H9 (cell line): ENCODE data around the gene FAM228A. TPM values are rescaled to one million over a fixed set of nuclear protein-coding genes. Genes with fewer than 3 reads are reported as not detected.

Source experiments
- DNase-seq: peaks from one replicate; pipeline ENCODE4 v3.0.0-alpha.2; 2017
- H2AFZ ChIP-seq: one replicate; pipeline ENCODE4 v1.6.1; 2013; ENCODE audit warnings: mild to moderate bottlenecking, low read length, control low read depth, moderate library complexity
- H2AK5ac ChIP-seq: 2 replicates; pipeline ENCODE4 v1.6.1; 2013; ENCODE audit warnings: low read length, control low read depth, mixed read lengths; ENCODE audit not compliant: insufficient read length
- H2BK120ac ChIP-seq: one replicate; pipeline ENCODE4 v1.6.1; 2013; ENCODE audit warnings: low read depth, mild to moderate bottlenecking, low read length, control low read depth, inconsistent platforms; ENCODE audit not compliant: poor library complexity, severe bottlenecking
- H2BK12ac ChIP-seq: 2 replicates; pipeline ENCODE4 v1.6.1; 2013; ENCODE audit warnings: low read length, control low read depth, mixed read lengths, low read depth; ENCODE audit not compliant: insufficient read length
- H2BK15ac ChIP-seq: 2 replicates; pipeline ENCODE4 v1.6.1; 2013; ENCODE audit warnings: low read depth, low read length, control low read depth
- H2BK20ac ChIP-seq: one replicate; pipeline ENCODE4 v1.6.1; 2013; ENCODE audit warnings: low read depth, mild to moderate bottlenecking, low read length, control low read depth, inconsistent platforms; ENCODE audit not compliant: poor library complexity, severe bottlenecking
- H2BK5ac ChIP-seq: 2 replicates; pipeline ENCODE4 v1.6.1; 2013; ENCODE audit warnings: low read length, control low read depth, mixed read lengths; ENCODE audit not compliant: insufficient read length
- H3K14ac ChIP-seq: 2 replicates; pipeline ENCODE4 v1.6.1; 2013; ENCODE audit warnings: low read length, control low read depth; ENCODE audit not compliant: insufficient read depth
- H3K18ac ChIP-seq: 2 replicates; pipeline ENCODE4 v1.6.1; 2013; ENCODE audit warnings: low read depth, mild to moderate bottlenecking, mixed read lengths, low read length, control low read depth; ENCODE audit not compliant: insufficient read length
- H3K23ac ChIP-seq: 2 replicates; pipeline ENCODE4 v1.6.1; 2013; ENCODE audit warnings: low read length, control low read depth, mixed read lengths, low read depth; ENCODE audit not compliant: insufficient read length
- H3K23me2 ChIP-seq: 2 replicates; pipeline ENCODE4 v1.6.1; 2013; ENCODE audit warnings: low read depth, mild to moderate bottlenecking, mixed read lengths, low read length, control low read depth; ENCODE audit not compliant: insufficient read length, poor library complexity, severe bottlenecking
- H3K27ac ChIP-seq: 2 replicates; pipeline ENCODE4 v1.5.1; 2013; ENCODE audit warnings: low read length, control low read depth, mixed read lengths, low read depth; ENCODE audit not compliant: insufficient read length
- H3K27me3 ChIP-seq: 2 replicates; pipeline ENCODE4 v1.6.1; 2013; ENCODE audit warnings: low read length, control low read depth, inconsistent platforms; ENCODE audit not compliant: insufficient read depth
- H3K4ac ChIP-seq: 2 replicates; pipeline ENCODE4 v1.6.1; 2013; ENCODE audit warnings: low read depth, mild to moderate bottlenecking, control low read depth, inconsistent platforms, low read length, moderate library complexity
- H3K4me1 ChIP-seq: 2 replicates; pipeline ENCODE4 v1.6.1; 2013; ENCODE audit warnings: low read length, control low read depth, inconsistent platforms; ENCODE audit not compliant: insufficient read depth
- H3K4me2 ChIP-seq: 2 replicates; pipeline ENCODE4 v1.6.1; 2013; ENCODE audit warnings: low read length, control low read depth, mixed read lengths; ENCODE audit not compliant: insufficient read length, insufficient read depth
- H3K56ac ChIP-seq: 2 replicates; pipeline ENCODE4 v1.6.1; 2013; ENCODE audit warnings: low read depth, mild to moderate bottlenecking, mixed read lengths, low read length, control low read depth; ENCODE audit not compliant: insufficient read length
- H3K79me1 ChIP-seq: 2 replicates; pipeline ENCODE4 v1.6.1; 2013; ENCODE audit warnings: low read depth, mild to moderate bottlenecking, moderate library complexity, low read length, control low read depth, inconsistent platforms; ENCODE audit not compliant: insufficient read depth, poor library complexity, severe bottlenecking
- H3K79me2 ChIP-seq: 2 replicates; pipeline ENCODE4 v1.6.1; 2013; ENCODE audit warnings: low read length, control low read depth, inconsistent platforms; ENCODE audit not compliant: insufficient read depth
- H3K9ac ChIP-seq: 2 replicates; pipeline ENCODE4 v1.6.1; 2013; ENCODE audit warnings: low read length, control low read depth, mixed read lengths; ENCODE audit not compliant: insufficient read length; ENCODE audit errors: extremely low read depth
- H3K9me3 ChIP-seq: one replicate; pipeline ENCODE4 v1.6.1; 2013; ENCODE audit warnings: low read depth, low read length, inconsistent platforms; ENCODE audit not compliant: control insufficient read depth
- H3T11ph ChIP-seq: one replicate; pipeline ENCODE4 v1.6.1; 2013; ENCODE audit warnings: mild to moderate bottlenecking, low read length, control low read depth, inconsistent platforms
- H4K20me1 ChIP-seq: one replicate; pipeline ENCODE4 v1.6.1; 2013; ENCODE audit not compliant: control insufficient read depth, insufficient read length, insufficient read depth
- H4K5ac ChIP-seq: 2 replicates; pipeline ENCODE4 v1.6.1; 2013; ENCODE audit warnings: low read depth, mild to moderate bottlenecking, mixed read lengths, low read length, control low read depth; ENCODE audit not compliant: insufficient read length
- H4K8ac ChIP-seq: replicated peaks from 2 replicates; pipeline ENCODE4 v1.6.1; 2013; ENCODE audit warnings: low read length, control low read depth, mixed read lengths, low read depth; ENCODE audit not compliant: insufficient read length
- H4K91ac ChIP-seq: 2 replicates; pipeline ENCODE4 v1.6.1; 2013; ENCODE audit warnings: low read depth, mild to moderate bottlenecking, moderate library complexity, mixed read lengths, low read length, control low read depth; ENCODE audit not compliant: insufficient read length
- H3K27ac Mint-ChIP-seq, 3 experiments: 2 replicates in 2 of 3; 3 replicates in 1 of 3; pipeline ENCODE4 v1.8.0; 2020 to 2021; ENCODE audit warnings: mixed read lengths in 3 of 3, mild to moderate bottlenecking in 1 of 3, moderate library complexity in 1 of 3
- H3K27me3 Mint-ChIP-seq: 2 replicates; pipeline ENCODE4 v1.8.0; 2021; ENCODE audit warnings: low read depth, mild to moderate bottlenecking, moderate library complexity, mixed read lengths
- H3K36me3 Mint-ChIP-seq, 3 experiments: 2 replicates in 2 of 3; 3 replicates in 1 of 3; pipeline ENCODE4 v1.8.0; 2020 to 2021; ENCODE audit warnings: low read depth in 3 of 3, mixed read lengths in 3 of 3; ENCODE audit not compliant: insufficient read depth in 1 of 3
- H3K4me1 Mint-ChIP-seq, 2 experiments: 2 replicates each; pipeline ENCODE4 v1.8.0; 2020; ENCODE audit warnings: mixed read lengths in 2 of 2
- H3K4me3 Mint-ChIP-seq, 2 experiments: 2 replicates in 1 of 2; 3 replicates in 1 of 2; pipeline ENCODE4 v1.8.0; 2020 to 2021; ENCODE audit warnings: mild to moderate bottlenecking in 2 of 2, mixed read lengths in 2 of 2, moderate library complexity in 1 of 2
- H3K9me3 Mint-ChIP-seq, 2 experiments: 2 replicates in 1 of 2; 3 replicates in 1 of 2; pipeline ENCODE4 v1.8.0; 2020; ENCODE audit warnings: mild to moderate bottlenecking in 2 of 2, mixed read lengths in 2 of 2, moderate library complexity in 1 of 2
- CTCF ChIP-seq: fragments of 200-600 bp; sonication (generic); conservative IDR thresholded peaks from 3 replicates; pipeline ENCODE4 v1.8.0; 2021; ENCODE audit warnings: antibody characterized with exemption, mild to moderate bottlenecking
- WGBS: extraction: QIAGEN DNeasy Blood & Tissue Kit; methylation state at CpG from one replicate; pipeline ENCODE4 v1.1.7; 2013; ENCODE audit warnings: missing lambda C conversion rate, low lambda C conversion rate, mixed read lengths; ENCODE audit not compliant: insufficient read length; ENCODE audit errors: extremely low coverage; 5-methylcytosine and 5-hydroxymethylcytosine counted together
- long read RNA-seq: library from polyadenylated mRNA; unstranded; transcript quantifications from one replicate; pipeline ENCODE4 v2.0.0, GENCODE V29; 2020
- total RNA-seq: library from RNA; stranded (reverse); gene quantifications from 2 replicates; pipeline ENCODE4 v1.2.1, GENCODE V29; 2021

The FAM228A gene
- total RNA-seq, result not detected in 2 replicates
- long read RNA-seq, result 0 reads

- H3K27ac Mint-ChIP-seq, result no peak within 1 kb of the TSS
- H3K18ac ChIP-seq, result no peak within 1 kb of the TSS
- H3K27me3 ChIP-seq, result no peaks in the 10 kb centered on the region
- DNase-seq, result no peak
- H2AFZ ChIP-seq, result no peak within 1 kb of the TSS
- no peak within 1 kb of the TSS for H3K14ac ChIP-seq
- peaks cover 1% of the 10 kb centered on the region; the same call in 1 of the 2 replicates for H3K27me3 Mint-ChIP-seq
- H3T11ph ChIP-seq, result no peak within 1 kb of the TSS
- H2BK20ac ChIP-seq, result no peak within 1 kb of the TSS
- H3K27ac ChIP-seq, result no peak within 1 kb of the TSS
- no peak within 1 kb of the TSS for H2BK12ac ChIP-seq
- H3K9ac ChIP-seq, result no peak within 1 kb of the TSS
- TF ChIP-seq CTCF, result no peak
- H3K4me3 Mint-ChIP-seq, result no peak within 1 kb of the TSS
- H4K91ac ChIP-seq, result no peak within 1 kb of the TSS
- no peak within 1 kb of the TSS for H2BK15ac ChIP-seq
- H3K56ac ChIP-seq, result no peak within 1 kb of the TSS
- no peaks in the 10 kb centered on the region for H3K4me1 Mint-ChIP-seq
- H3K79me2 ChIP-seq, result no peaks in the 10 kb centered on the region
- H3K9me3 ChIP-seq, result no peaks in the 10 kb centered on the region
- H2BK5ac ChIP-seq, result no peak within 1 kb of the TSS
- H2AK5ac ChIP-seq, result no peak within 1 kb of the TSS
- no CpG with 5 or more reads among the region's 46 CpGs for WGBS
- H3K79me1 ChIP-seq, result no peaks in the 10 kb centered on the region
- no peaks in the 10 kb centered on the region for H3K4me1 ChIP-seq
- H4K8ac ChIP-seq, result no peak within 1 kb of the TSS
- no peak within 1 kb of the TSS for H3K4ac ChIP-seq
- no peak within 1 kb of the TSS for H2BK120ac ChIP-seq
- H3K9me3 Mint-ChIP-seq, result no peaks in the 10 kb centered on the region
- H4K5ac ChIP-seq, result no peak within 1 kb of the TSS
- no peaks in the 10 kb centered on the region for H3K23me2 ChIP-seq
- no peaks in the 10 kb centered on the region for H3K36me3 Mint-ChIP-seq
- H3K23ac ChIP-seq, result no peak within 1 kb of the TSS
- H4K20me1 ChIP-seq, result no peaks in the 10 kb centered on the region
- no peak within 1 kb of the TSS for H3K4me2 ChIP-seq
Measured at GRCh38 chr2:24174851-24175277, at the start of gene FAM228A. Gene FAM228A (plus strand): TSS chr2:24175053. CDS start chr2:24175481, 428 bp downstream.
